GM18498 (cell line): ENCODE measurements around the gene SLC34A1.

Source experiments
- ATAC-seq: cut with Tn5 transposase; IDR thresholded peaks from one replicate; pipeline ENCODE4 v1.9.1; 2021; ENCODE audit warnings: mild to moderate bottlenecking, moderate library complexity; ENCODE audit not compliant: unreplicated experiment

Gene SLC34A1

GRCh38 chr5:177444106-177445051, 60.1 kb downstream of the SLC34A1 start:
- no peak for ATAC-seq

- no peak for ATAC-seq
These were observed 61.0 kb downstream of the SLC34A1 start for GRCh38 chr5:177445052-177445916.

- no peak for ATAC-seq
These were observed 61.6 kb downstream of the SLC34A1 start for GRCh38 chr5:177445917-177446199.

GRCh38 chr5:177446200-177447065, 62.2 kb downstream of the SLC34A1 start, which contains the start of gene PRR7:
Gene PRR7, plus strand, starts transcription at chr5:177446814. Its CDS starts 8,254 bp downstream, at chr5:177455068.
- peak; percentile 51 for ATAC-seq

GRCh38 chr5:177447066-177447610, 62.9 kb downstream of the SLC34A1 start:
- peak; percentile 42 for ATAC-seq

- no peak for ATAC-seq
These were observed 63.5 kb downstream of the SLC34A1 start for GRCh38 chr5:177447611-177448243.
